AG10803 (cell line): ENCODE measurements around the gene PRKCH.

Source experiments
- DNase-seq: peaks from one replicate; pipeline ENCODE4 v3.0.0; 2010; ENCODE audit warnings: low read depth
- H3K4me3 ChIP-seq: 2 replicates; pipeline ENCODE4 v1.5.1; 2011; ENCODE audit warnings: mild to moderate bottlenecking, low read length, control low read depth
- TF ChIP-seq, protein P1 (sequence below): conservative IDR thresholded peaks from 2 replicates; pipeline ENCODE4 v1.5.1; 2011; ENCODE audit warnings: mild to moderate bottlenecking, low read length, control low read depth, inconsistent platforms

The PRKCH gene

DNA sequence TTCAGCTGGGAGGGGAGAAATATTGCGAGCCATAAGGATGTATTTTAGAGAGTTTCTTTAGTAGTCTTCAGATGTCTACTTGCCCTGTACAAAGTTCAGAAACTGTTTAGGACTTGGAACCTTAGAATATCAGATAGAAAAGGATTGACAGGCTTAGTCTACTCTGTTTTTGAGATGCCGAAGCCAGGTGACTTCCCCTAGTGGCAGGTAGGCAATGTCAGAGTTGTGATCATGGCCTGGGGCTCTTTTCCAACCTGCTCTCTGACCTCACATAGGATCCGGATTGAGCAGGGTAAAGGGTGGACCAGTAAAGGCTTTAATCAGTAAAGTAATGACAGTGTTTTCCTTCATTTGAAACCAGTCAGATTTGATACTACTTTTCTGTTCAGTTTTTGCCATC, 59.6 kb downstream of the PRKCH start:
- no peak for DNase-seq
- H3K4me3 ChIP-seq, result no peak overlapping the region
- TF ChIP-seq, protein P1, sequence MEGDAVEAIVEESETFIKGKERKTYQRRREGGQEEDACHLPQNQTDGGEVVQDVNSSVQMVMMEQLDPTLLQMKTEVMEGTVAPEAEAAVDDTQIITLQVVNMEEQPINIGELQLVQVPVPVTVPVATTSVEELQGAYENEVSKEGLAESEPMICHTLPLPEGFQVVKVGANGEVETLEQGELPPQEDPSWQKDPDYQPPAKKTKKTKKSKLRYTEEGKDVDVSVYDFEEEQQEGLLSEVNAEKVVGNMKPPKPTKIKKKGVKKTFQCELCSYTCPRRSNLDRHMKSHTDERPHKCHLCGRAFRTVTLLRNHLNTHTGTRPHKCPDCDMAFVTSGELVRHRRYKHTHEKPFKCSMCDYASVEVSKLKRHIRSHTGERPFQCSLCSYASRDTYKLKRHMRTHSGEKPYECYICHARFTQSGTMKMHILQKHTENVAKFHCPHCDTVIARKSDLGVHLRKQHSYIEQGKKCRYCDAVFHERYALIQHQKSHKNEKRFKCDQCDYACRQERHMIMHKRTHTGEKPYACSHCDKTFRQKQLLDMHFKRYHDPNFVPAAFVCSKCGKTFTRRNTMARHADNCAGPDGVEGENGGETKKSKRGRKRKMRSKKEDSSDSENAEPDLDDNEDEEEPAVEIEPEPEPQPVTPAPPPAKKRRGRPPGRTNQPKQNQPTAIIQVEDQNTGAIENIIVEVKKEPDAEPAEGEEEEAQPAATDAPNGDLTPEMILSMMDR, result no peak

DNA sequence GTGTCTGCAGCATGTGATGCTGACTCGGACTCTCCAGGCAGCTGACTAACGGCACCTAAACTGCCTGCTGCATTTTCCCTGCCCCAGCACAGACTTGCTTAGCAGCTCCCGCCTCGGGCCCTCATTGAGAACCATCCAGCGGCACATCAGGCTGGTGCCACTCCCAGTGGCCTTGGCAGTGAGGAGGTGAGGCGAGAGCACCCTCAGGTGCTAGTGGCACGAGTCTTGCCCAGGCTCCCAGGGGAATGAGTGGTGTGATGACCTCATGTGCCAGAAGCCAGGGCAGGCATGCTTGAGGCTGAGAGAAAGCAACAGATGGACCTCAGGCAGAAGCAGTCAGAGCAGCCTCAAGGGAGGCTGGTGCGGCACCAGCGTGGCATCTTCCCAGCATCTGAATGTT, 60.2 kb downstream of the PRKCH start:
- DNase-seq, result no peak
- TF ChIP-seq, protein P1, result no peak
- no peak overlapping the region for H3K4me3 ChIP-seq

DNA sequence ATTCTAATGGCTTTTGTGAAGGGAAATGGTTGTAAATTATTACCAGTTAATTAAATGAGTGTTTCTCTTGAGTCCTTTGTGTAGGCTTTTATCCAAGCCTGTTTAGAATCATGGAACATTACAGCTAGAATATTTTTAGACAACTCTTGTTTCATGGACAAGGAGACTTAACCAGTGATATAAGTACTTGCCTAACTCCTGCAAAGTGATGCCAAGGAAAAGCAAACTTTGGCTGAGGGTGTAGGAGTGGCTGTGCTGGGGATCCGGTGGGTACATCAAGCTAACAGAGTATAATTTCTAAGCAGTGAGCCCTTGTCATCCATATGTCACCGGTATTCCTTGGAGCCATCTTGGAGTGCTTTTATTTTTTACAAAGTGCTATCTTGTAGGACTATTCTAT, 61.5 kb downstream of the PRKCH start:
- no peak overlapping the region for H3K4me3 ChIP-seq
- TF ChIP-seq, protein P1, result no peak
- no peak for DNase-seq

DNA sequence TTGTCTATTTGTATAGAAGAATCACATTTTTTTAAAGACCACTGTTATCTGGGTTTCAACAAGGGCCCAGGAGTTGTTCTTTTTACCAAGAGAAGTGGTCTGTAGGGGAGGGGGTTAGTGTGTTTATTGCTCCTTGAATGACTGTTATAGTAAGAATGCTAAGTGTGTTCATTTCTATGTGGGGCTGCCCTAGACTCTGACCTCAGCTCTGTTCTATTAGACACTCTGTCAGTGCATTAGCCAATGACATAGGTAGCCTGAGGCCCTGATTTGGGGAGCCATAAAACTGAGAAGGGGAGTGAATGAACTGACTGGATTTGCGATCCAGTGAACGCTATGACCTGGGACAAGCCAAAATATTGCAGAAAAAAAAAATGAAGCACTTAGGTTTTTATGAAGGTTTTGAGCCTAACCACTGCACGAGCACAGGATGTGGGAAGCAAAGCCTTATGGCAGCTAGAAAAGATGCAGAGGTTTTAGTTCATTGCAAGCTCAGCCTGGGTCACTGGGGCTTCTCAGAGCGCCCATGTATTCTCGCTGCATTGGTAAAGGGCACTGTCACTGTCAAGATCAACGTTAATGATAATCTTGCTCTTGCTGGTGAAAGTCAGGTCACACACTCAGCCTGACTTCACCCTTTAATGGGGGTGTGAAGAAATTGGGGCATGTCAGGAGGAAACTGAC, 63.8 kb downstream of the PRKCH start:
- DNase-seq, result no peak
- TF ChIP-seq, protein P1, result no peak
- H3K4me3 ChIP-seq, result no peak overlapping the region

DNA sequence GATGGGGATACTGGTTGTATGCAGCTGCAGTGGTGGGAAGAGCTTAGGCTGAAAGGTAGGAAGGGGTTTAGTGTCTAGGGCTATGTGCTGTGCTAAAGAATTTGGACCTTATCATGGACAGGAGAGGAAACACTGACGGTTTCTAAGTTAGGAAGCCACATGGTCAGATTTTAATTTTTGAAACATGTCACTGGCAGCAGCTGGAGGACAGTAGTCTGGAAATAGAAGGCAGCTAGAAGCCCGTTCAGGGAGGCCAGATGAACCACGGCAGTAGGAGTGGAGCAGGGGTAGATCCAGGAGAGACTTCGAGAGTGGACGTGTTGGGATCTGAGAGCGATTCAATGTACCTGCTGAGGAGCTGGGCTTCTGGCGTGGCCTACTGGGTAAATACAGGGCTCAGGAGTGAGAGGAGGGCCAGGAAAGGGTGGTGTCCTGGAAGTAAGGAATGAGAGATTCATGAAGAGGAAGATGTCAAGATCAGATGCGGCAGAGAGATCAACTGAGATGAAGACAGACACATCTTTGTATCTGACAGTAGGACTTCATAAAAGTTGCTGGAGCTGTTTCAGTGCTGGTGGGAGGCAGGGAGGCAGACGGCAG, 64.9 kb downstream of the PRKCH start:
- DNase-seq, result no peak
- TF ChIP-seq, protein P1, result no peak
- no peak overlapping the region for H3K4me3 ChIP-seq

DNA sequence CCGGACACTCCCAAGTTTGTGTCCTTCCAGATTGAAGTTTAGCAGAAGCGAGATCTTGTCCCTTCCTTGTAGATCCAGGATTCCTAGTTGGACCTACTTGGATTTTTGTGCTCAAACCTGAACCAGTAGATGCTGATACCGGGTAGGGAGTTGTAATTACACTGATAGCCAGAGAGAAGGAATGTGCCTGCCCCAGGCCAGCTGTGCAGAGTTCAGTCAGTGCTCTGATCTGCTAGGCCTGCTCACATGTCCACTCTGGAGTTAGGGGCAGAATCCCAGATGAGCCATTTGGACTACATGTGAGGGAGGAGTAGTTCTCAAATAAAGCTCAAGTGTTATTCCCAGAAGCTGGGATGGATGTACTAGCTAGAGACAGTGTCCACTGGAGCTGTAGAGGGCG, 65.7 kb downstream of the PRKCH start:
- H3K4me3 ChIP-seq, result no peak overlapping the region
- DNase-seq, result no peak
- TF ChIP-seq, protein P1, result no peak
